Neuronal stem cell (in vitro differentiated cells): ENCODE results near the gene CAMTA1.
A peak's percentile ranks its signal among the peaks of the same experiment; 100 is the strongest.
"Not testable (repeated sequence)": the region's sequence is repeated elsewhere in the genome, so short reads cannot be mapped to it uniquely, and the experiment has no call there.

Experiments used
- DNase-seq: peaks from one replicate; pipeline ENCODE4 v3.0.0-alpha.2; 2013; ENCODE audit warnings: low spot score
- H2AFZ ChIP-seq: one replicate; pipeline ENCODE4 v1.6.1; 2013; ENCODE audit warnings: mild to moderate bottlenecking, low read length, inconsistent platforms
- H2AK5ac ChIP-seq: 2 replicates; pipeline ENCODE4 v1.6.1; 2013; ENCODE audit warnings: low read depth, mild to moderate bottlenecking, inconsistent platforms, low read length, moderate library complexity, mixed read lengths
- H2BK120ac ChIP-seq: 2 replicates; pipeline ENCODE4 v1.6.1; 2013; ENCODE audit warnings: low read depth, mild to moderate bottlenecking, inconsistent platforms, low read length, moderate library complexity, mixed read lengths
- H2BK12ac ChIP-seq: one replicate; pipeline ENCODE4 v1.6.1; 2013; ENCODE audit warnings: low read length, inconsistent platforms
- H2BK15ac ChIP-seq: 2 replicates; pipeline ENCODE4 v1.6.1; 2013; ENCODE audit warnings: mild to moderate bottlenecking, low read length, inconsistent platforms, mixed read lengths
- H2BK5ac ChIP-seq: one replicate; pipeline ENCODE4 v1.6.1; 2013; ENCODE audit warnings: inconsistent platforms, mild to moderate bottlenecking, low read length, moderate library complexity
- H3K14ac ChIP-seq: one replicate; pipeline ENCODE4 v1.6.1; 2013; ENCODE audit warnings: low read length, inconsistent platforms
- H3K18ac ChIP-seq: 2 replicates; pipeline ENCODE4 v1.6.1; 2013; ENCODE audit warnings: low read length, inconsistent platforms
- H3K23ac ChIP-seq: 2 replicates; pipeline ENCODE4 v1.6.1; 2013; ENCODE audit warnings: low read depth, mild to moderate bottlenecking, mixed read lengths, low read length, inconsistent platforms; ENCODE audit not compliant: poor library complexity
- H3K27ac ChIP-seq: replicated peaks from 3 replicates; pipeline ENCODE4 v1.5.1; 2013; ENCODE audit warnings: low read length, inconsistent platforms
- H3K27me3 ChIP-seq, 3 experiments: 2 replicates each; pipeline ENCODE4 v1.6.1; 2013; ENCODE audit warnings: low read length in 3 of 3, mild to moderate bottlenecking in 2 of 3, inconsistent platforms in 1 of 3, low read depth in 1 of 3, mixed read lengths in 1 of 3, moderate library complexity in 1 of 3; ENCODE audit not compliant: control insufficient read depth in 3 of 3, insufficient read depth in 3 of 3
- H3K36me3 ChIP-seq, 2 donors: replicated peaks in 1 of 2; 2 replicates each; pipeline ENCODE4 v1.6.1; 2013; ENCODE audit warnings: low read length in 2 of 2; ENCODE audit not compliant: control insufficient read depth in 2 of 2, insufficient read depth in 2 of 2
- H3K4ac ChIP-seq: 2 replicates; pipeline ENCODE4 v1.6.1; 2013; ENCODE audit warnings: inconsistent platforms, mild to moderate bottlenecking, low read length, moderate library complexity
- H3K4me1 ChIP-seq, 2 donors: 1 replicate in 1 of 2; 2 replicates in 1 of 2; pipeline ENCODE4 v1.6.1; 2013; ENCODE audit warnings: low read length in 2 of 2, low read depth in 1 of 2; ENCODE audit not compliant: control insufficient read depth in 2 of 2, insufficient read depth in 1 of 2
- H3K4me2 ChIP-seq: one replicate; pipeline ENCODE4 v1.6.1; 2013; ENCODE audit warnings: mild to moderate bottlenecking, low read length, inconsistent platforms; ENCODE audit not compliant: insufficient read depth, poor library complexity, severe bottlenecking
- H3K4me3 ChIP-seq, 2 donors: 2 replicates each; pipeline ENCODE4 v1.5.1; 2013; ENCODE audit warnings: low read length in 2 of 2, mild to moderate bottlenecking in 2 of 2, inconsistent platforms in 1 of 2, moderate library complexity in 1 of 2
- H3K79me1 ChIP-seq: one replicate; pipeline ENCODE4 v1.6.1; 2013; ENCODE audit warnings: low read depth, mild to moderate bottlenecking, inconsistent platforms, low read length, moderate library complexity
- H3K9ac ChIP-seq: one replicate; pipeline ENCODE4 v1.6.1; 2013; ENCODE audit warnings: mild to moderate bottlenecking, low read depth, low read length, inconsistent platforms; ENCODE audit not compliant: poor library complexity
- H3K9me3 ChIP-seq, 2 donors: replicated peaks in 1 of 2; 2 replicates each; pipeline versions ENCODE3 to v1.6.1; 2013; ENCODE audit warnings: low read length in 2 of 2, mild to moderate bottlenecking in 2 of 2, inconsistent platforms in 1 of 2, low read depth in 1 of 2, mixed read lengths in 1 of 2, moderate library complexity in 1 of 2; ENCODE audit not compliant: control insufficient read depth in 2 of 2, insufficient read depth in 1 of 2
- H4K8ac ChIP-seq: one replicate; pipeline ENCODE4 v1.6.1; 2013; ENCODE audit warnings: low read depth, mild to moderate bottlenecking, inconsistent platforms, low read length, moderate library complexity
- H4K91ac ChIP-seq: one replicate; pipeline ENCODE4 v1.6.1; 2013; ENCODE audit warnings: low read length, low read depth, mild to moderate bottlenecking, inconsistent platforms; ENCODE audit not compliant: poor library complexity
- WGBS, 2 donors: extraction: QIAGEN DNeasy Blood & Tissue Kit; methylation state at CpG; one replicate each; pipeline ENCODE4 v1.1.7; 2013; ENCODE audit warnings: missing lambda C conversion rate in 2 of 2, mixed read lengths in 1 of 2; ENCODE audit not compliant: insufficient read length in 2 of 2, insufficient replicate concordance in 1 of 2; ENCODE audit errors: extremely low coverage in 2 of 2; 5-methylcytosine and 5-hydroxymethylcytosine counted together

CAMTA1 gene

DNA sequence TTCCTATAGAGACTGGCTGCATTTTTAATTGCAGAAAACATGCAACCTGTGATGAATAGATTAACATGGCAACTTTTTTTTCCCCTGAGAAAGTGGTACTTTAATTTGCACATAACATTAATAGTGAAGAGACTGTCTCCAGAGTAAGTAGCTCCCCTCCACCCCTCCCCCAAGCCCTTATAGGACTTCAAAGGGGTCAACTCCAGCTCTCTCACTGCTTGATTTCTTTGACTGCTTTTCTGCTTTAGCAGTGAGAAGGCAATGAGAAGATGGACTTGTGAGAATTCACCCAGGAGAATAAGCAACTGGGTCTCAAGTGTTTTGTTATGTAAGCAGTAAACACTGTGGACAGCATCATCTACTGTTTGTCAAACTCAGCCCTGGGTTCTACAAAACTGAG is 355.0 kb downstream of the CAMTA1 start:
- H2BK5ac ChIP-seq: no peak overlapping the region
- H3K27me3 ChIP-seq: peaks cover 0 to 7% (median 0%) of the 10 kb centered on the region in 3 experiments
- no peak overlapping the region for H3K4me2 ChIP-seq
- H3K4ac ChIP-seq: no peak overlapping the region
- no peak overlapping the region for H4K8ac ChIP-seq
- H3K4me3 ChIP-seq: no peak overlapping the region
- no peaks in the 10 kb centered on the region for H3K79me1 ChIP-seq
- H3K4me1 ChIP-seq: no peaks in the 10 kb centered on the region
- H2BK12ac ChIP-seq: no peak overlapping the region
- no peak for DNase-seq
- H3K9me3 ChIP-seq: no peaks in the 10 kb centered on the region
- H3K36me3 ChIP-seq: peaks cover 0 to 2% of the 10 kb centered on the region in 2 donors
- no peak overlapping the region for H3K18ac ChIP-seq
- H2AK5ac ChIP-seq: no peak overlapping the region
- H3K14ac ChIP-seq: no peak overlapping the region
- no peak overlapping the region for H2AFZ ChIP-seq
- H2BK15ac ChIP-seq: no peak overlapping the region
- no peak overlapping the region for H3K9ac ChIP-seq
- H3K27ac ChIP-seq: no peak overlapping the region
- H2BK120ac ChIP-seq: no peak overlapping the region
- H4K91ac ChIP-seq: no peak overlapping the region
- no peak overlapping the region for H3K23ac ChIP-seq

DNA sequence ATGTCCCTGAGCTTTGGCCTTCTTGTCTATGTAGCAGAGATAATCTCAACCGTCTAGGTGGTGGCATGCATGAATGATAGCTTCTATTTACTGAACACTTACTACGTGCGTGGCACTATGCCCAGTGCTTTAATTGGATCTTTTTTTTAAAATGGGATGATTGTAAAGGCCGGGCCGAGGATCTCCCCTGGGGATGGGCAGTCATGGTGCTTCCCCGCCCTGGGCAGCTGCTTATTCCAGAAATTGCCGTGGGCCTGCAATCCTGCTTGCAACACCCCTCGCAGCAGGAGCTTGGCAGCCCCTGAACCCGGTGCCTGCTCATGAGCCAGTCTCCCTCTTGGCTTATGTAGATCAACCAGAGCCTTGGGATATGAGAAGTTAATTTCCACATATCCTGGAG is 360.7 kb downstream of the CAMTA1 start:
- WGBS, 2 donors: no CpG with 5 or more reads among the region's 9 CpGs
- Histone ChIP-seq H2BK5ac (no peak overlapping the region), H3K14ac (no peak overlapping the region)

DNA sequence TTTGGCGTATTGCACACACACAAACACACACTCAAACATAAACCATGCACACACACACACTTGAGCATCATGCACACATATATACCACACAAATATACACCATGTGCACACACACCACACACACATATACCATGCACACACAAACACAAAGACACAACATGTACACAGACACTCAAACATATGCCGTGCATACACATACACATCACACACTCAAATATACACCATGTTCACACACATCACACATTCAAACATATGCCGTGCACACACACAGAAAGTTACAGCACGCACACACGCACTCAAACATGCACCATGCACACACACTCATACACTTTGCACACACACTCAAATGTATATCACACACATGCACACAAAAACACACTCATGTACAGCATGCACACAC is 361.5 kb downstream of the CAMTA1 start:
- Histone ChIP-seq H2BK120ac (no peak overlapping the region), H3K4ac (no peak overlapping the region), H3K27me3 (peaks cover 0 to 14% (median 0%) of the 10 kb centered on the region in 3 experiments), H4K8ac (no peak overlapping the region), H2AFZ (no peak overlapping the region), H3K14ac (no peak overlapping the region), H3K9ac (peak overlapping the region; percentile 46), H4K91ac (no peak overlapping the region), H2AK5ac (no peak overlapping the region), H2BK5ac (no peak overlapping the region), H3K9me3 (peaks cover 0 to 5% of the 10 kb centered on the region in 2 donors), H3K23ac (no peak overlapping the region), H3K4me3 (peak overlapping the region in 1 of 2 donors; percentile 50), H3K79me1 (no peaks in the 10 kb centered on the region), H3K36me3 (no peaks in the 10 kb centered on the region), H2BK12ac (no peak overlapping the region), H2BK15ac (no peak overlapping the region), H3K27ac (no peak overlapping the region), H3K4me2 (no peak overlapping the region), H3K4me1 (peaks cover 0 to 8% of the 10 kb centered on the region in 2 donors), H3K18ac (no peak overlapping the region)
- WGBS, 2 donors: no CpG with 5 or more reads among the region's 5 CpGs
- DNase-seq: no peak

More for the DNA sequence above, 360.7 kb downstream of the CAMTA1 start:
- Histone ChIP-seq H3K4me1 (peaks cover 0 to 8% of the 10 kb centered on the region in 2 donors), H3K4me3 (no peak overlapping the region), H3K4ac (no peak overlapping the region), H3K79me1 (no peaks in the 10 kb centered on the region), H3K27ac (no peak overlapping the region), H2AFZ (no peak overlapping the region), H3K23ac (no peak overlapping the region), H2BK15ac (no peak overlapping the region), H3K9me3 (peaks cover 0 to 5% of the 10 kb centered on the region in 2 donors), H2BK12ac (no peak overlapping the region), H3K18ac (no peak overlapping the region), H3K27me3 (peaks cover 0 to 10% (median 0%) of the 10 kb centered on the region in 3 experiments), H3K36me3 (no peaks in the 10 kb centered on the region), H4K91ac (no peak overlapping the region), H4K8ac (no peak overlapping the region), H3K4me2 (no peak overlapping the region), H3K9ac (no peak overlapping the region), H2BK120ac (no peak overlapping the region), H2AK5ac (no peak overlapping the region)
- no peak for DNase-seq

DNA sequence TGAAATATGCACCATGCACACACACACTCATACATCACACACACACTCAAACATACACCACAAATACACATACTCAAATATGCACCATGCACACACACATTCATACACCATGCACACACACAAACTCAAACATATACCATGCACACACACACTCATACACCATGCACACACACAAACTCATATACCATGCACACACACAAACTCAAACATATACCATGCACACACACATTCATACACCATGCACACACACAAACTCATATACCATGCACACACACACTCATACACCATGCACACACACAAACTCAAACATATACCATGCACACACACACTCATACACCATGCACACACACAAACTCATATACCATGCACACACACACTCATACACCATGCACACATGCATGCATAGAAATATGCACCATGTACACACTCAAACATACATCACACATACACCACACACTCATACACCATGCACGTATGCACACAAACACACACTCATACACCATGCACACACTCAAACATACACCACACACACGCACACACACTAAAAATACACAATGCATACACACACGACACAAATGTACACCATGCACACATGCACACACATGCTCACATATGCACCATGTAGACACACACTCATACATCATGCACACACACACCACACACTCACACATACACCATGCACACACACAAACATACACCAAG is 362.5 kb downstream of the CAMTA1 start:
- H3K4me1 ChIP-seq, H3K27ac ChIP-seq, H2AK5ac ChIP-seq, H3K4me2 ChIP-seq, H3K36me3 ChIP-seq, H3K18ac ChIP-seq, H2BK15ac ChIP-seq, H2BK5ac ChIP-seq, H3K14ac ChIP-seq, H3K4ac ChIP-seq, H3K79me1 ChIP-seq, H4K8ac ChIP-seq, H3K9me3 ChIP-seq, H2BK12ac ChIP-seq, H2BK120ac ChIP-seq, H2AFZ ChIP-seq, DNase-seq: not testable (repeated sequence)
- peaks cover 0 to 17% (median 0%) of the 10 kb centered on the region in 3 experiments for H3K27me3 ChIP-seq
- peak overlapping the region; percentile 82 for H4K91ac ChIP-seq
- H3K4me3 ChIP-seq: peak overlapping the region in 1 of 2 donors; percentile 40
- whole genome bisulfite sequencing, 2 donors: 100% methylated on average over 2 of the region's 3 CpGs; no CpG with 5 or more reads in 1 of the 2 donors
- peak overlapping the region; percentile 67 for H3K23ac ChIP-seq
- H3K9ac ChIP-seq: peak overlapping the region; percentile 78
